Measurements from ENCODE around the gene C9orf153.

DNA sequence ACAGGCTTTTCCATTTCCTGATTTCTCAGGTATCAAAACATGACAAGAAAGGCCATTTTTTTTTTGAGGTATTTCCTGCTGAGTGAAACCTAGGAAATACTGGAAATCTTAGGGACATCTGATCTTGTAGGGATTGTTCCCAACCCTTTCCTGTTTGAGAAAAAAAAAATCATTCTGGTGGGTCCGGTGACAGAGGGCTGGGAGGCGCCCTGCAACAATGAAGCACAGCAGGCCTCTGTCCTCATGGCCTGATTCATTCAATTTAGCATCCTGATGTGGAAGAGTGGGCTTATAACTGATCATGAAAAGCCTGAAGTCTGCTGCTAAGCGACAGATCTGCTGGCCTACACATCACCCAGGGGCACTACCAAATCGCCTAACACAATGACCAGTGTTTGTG is 3.0 kb upstream of the C9orf153 start:
- TF ChIP-seq, protein P1, sequence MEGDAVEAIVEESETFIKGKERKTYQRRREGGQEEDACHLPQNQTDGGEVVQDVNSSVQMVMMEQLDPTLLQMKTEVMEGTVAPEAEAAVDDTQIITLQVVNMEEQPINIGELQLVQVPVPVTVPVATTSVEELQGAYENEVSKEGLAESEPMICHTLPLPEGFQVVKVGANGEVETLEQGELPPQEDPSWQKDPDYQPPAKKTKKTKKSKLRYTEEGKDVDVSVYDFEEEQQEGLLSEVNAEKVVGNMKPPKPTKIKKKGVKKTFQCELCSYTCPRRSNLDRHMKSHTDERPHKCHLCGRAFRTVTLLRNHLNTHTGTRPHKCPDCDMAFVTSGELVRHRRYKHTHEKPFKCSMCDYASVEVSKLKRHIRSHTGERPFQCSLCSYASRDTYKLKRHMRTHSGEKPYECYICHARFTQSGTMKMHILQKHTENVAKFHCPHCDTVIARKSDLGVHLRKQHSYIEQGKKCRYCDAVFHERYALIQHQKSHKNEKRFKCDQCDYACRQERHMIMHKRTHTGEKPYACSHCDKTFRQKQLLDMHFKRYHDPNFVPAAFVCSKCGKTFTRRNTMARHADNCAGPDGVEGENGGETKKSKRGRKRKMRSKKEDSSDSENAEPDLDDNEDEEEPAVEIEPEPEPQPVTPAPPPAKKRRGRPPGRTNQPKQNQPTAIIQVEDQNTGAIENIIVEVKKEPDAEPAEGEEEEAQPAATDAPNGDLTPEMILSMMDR (IDR thresholded peaks at IDR 0.05), result no peak
- TF ChIP-seq POLR2A (IDR thresholded peaks at IDR 0.05; ENCODE audit: low read length), result no peak
